A673 (cell line): ENCODE data around the gene RPL39.
"Not testable (repeated sequence)": the region's sequence is repeated elsewhere in the genome, so short reads cannot be mapped to it uniquely, and the experiment has no call there.

Source experiments
- EZH2 ChIP-seq: fragments of 200-600 bp; sonication (generic); IDR thresholded peaks from 2 replicates; pipeline ENCODE4 v1.6.1; 2017; ENCODE audit warnings: borderline replicate concordance, low read depth, mild to moderate bottlenecking, mixed read lengths, antibody characterized with exemption, low read length; ENCODE audit not compliant: poor library complexity, severe bottlenecking
- TF ChIP-seq, protein P1 (sequence below): fragments of 300-800, 200-600 bp; sonication (generic); conservative IDR thresholded peaks from 2 replicates; pipeline ENCODE4 v1.5.1; 2017; ENCODE audit warnings: low read depth, mild to moderate bottlenecking, antibody characterized with exemption, low read length, moderate library complexity, mixed read lengths

DNA sequence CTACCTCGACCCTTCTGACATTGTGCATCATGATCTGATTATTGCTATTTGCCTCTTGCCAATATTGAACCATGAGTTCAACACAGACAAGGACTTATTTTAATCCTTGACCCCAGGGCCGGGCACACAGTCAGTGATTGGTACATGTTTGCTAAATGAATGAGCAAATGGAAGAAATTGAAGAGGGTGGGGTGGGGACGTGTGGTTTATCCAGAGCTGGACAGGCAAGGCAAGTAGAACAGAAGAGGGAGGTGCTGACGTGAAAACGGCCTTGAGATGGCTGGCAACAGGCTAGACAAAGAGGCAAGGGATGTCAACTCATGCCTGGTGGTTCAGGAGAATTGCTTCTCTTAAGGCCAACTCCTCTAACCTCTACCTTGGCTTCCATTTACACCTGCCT lies 32.8 kb upstream of the RPL39 start:
- TF ChIP-seq, protein P1, sequence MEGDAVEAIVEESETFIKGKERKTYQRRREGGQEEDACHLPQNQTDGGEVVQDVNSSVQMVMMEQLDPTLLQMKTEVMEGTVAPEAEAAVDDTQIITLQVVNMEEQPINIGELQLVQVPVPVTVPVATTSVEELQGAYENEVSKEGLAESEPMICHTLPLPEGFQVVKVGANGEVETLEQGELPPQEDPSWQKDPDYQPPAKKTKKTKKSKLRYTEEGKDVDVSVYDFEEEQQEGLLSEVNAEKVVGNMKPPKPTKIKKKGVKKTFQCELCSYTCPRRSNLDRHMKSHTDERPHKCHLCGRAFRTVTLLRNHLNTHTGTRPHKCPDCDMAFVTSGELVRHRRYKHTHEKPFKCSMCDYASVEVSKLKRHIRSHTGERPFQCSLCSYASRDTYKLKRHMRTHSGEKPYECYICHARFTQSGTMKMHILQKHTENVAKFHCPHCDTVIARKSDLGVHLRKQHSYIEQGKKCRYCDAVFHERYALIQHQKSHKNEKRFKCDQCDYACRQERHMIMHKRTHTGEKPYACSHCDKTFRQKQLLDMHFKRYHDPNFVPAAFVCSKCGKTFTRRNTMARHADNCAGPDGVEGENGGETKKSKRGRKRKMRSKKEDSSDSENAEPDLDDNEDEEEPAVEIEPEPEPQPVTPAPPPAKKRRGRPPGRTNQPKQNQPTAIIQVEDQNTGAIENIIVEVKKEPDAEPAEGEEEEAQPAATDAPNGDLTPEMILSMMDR: not testable (repeated sequence)
- TF ChIP-seq EZH2: not testable (repeated sequence)
